ENCODE results near the gene SYT12. TPM values are rescaled to one million over a fixed set of nuclear protein-coding genes. Genes with fewer than 3 reads are reported as not detected.

Gene SYT12
- total RNA-seq, 6 experiments from 2014 or later, result 1.8 to 35.3 (median 14.2) TPM

DNA sequence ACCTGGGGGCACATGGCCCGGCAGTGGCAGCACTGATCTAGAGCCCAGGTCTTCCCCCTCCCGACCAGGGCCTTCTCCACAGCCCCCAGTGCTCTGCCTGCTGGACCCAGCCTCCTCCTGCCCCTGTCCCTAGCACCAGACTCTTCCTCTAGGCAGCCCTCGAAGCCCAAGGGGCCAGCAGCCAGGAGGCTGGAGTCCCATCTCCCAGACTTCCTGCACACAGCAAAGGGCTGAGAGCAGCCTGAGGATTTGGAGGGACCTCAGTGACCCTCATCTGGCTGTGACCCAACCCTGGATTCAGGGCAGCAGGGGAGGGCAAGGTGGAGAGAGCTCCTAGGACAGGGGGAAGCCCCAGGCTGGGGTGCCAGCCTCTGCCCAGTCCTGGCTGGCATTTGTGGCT is 36.7 kb downstream of the SYT12 start:
- peaks cover 0 to 44% (median 20%) of the 10 kb centered on the region in 4 donors for H3K4me1 ChIP-seq
- TF ChIP-seq, protein P1, sequence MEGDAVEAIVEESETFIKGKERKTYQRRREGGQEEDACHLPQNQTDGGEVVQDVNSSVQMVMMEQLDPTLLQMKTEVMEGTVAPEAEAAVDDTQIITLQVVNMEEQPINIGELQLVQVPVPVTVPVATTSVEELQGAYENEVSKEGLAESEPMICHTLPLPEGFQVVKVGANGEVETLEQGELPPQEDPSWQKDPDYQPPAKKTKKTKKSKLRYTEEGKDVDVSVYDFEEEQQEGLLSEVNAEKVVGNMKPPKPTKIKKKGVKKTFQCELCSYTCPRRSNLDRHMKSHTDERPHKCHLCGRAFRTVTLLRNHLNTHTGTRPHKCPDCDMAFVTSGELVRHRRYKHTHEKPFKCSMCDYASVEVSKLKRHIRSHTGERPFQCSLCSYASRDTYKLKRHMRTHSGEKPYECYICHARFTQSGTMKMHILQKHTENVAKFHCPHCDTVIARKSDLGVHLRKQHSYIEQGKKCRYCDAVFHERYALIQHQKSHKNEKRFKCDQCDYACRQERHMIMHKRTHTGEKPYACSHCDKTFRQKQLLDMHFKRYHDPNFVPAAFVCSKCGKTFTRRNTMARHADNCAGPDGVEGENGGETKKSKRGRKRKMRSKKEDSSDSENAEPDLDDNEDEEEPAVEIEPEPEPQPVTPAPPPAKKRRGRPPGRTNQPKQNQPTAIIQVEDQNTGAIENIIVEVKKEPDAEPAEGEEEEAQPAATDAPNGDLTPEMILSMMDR (IDR thresholded peaks at IDR 0.05), result no peak
- no peak for TF ChIP-seq POLR2A (IDR thresholded peaks at IDR 0.05)
- ATAC-seq (peak in 3 of 4 donors; percentile 0 to 7 (median 4)), DNase-seq (no peak)
- H3K27ac ChIP-seq, result peak overlapping the region; percentile 32 to 43 (median 37)
- no peaks in the 10 kb centered on the region for H3K9me3 ChIP-seq
- WGBS (ENCODE audit: insufficient coverage, low coverage, low lambda C conversion rate, missing lambda C conversion rate), result no CpG with 5 or more reads among the region's 3 CpGs
- H3K36me3 ChIP-seq, result no peaks in the 10 kb centered on the region
- intact Hi-C loops (cut with DNase I), result no loop called here
- no peak overlapping the region for H3K4me3 ChIP-seq
- H3K27me3 ChIP-seq, result no peaks in the 10 kb centered on the region

DNA sequence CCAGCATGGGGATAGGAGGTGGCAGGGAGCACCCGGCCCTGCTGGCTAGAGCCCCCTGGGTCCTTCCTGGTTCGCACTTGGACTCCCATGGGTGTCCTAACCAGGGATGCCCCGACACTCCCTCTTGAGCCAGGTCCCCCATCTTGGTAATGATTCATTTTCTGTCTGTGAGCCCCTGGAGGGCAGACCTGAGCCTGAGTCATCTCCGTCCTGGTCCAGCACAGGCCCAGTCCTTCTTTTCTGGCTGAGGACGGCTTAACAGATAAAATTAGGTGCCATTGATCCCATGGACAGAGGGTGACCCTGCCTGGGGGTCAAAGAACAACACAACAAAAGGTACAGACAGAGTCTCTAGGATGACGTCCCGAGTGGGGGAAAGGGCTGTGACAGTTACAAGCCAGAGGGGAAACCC is 37.2 kb downstream of the SYT12 start:
- ATAC-seq, result peak; percentile 61 to 72 (median 63)
- WGBS (ENCODE audit: insufficient coverage, low coverage, low lambda C conversion rate, missing lambda C conversion rate), result 31% methylated on average over 2 of the region's 7 CpGs
- Histone ChIP-seq H3K9me3 (no peaks in the 10 kb centered on the region), H3K4me1 (peaks cover 0 to 43% (median 18%) of the 10 kb centered on the region in 4 donors), H3K4me3 (no peak overlapping the region), H3K36me3 (no peaks in the 10 kb centered on the region), H3K27ac (peak overlapping the region; percentile 37 to 48 (median 43)), H3K27me3 (no peaks in the 10 kb centered on the region)
- no peak for TF ChIP-seq POLR2A (IDR thresholded peaks at IDR 0.05)
- TF ChIP-seq, protein P1 (IDR thresholded peaks at IDR 0.05), result peak in 1 of 4 donors; percentile 18
- peak in 2 of 3 donors; percentile 60 to 66 for DNase-seq
- intact Hi-C loops (cut with DNase I), result no loop called here

GRCh38 chr11:67062526-67063373 is 39.8 kb downstream of the SYT12 start:
- no peak for ATAC-seq
- intact Hi-C loops (cut with DNase I), result no loop called here
- Histone ChIP-seq H3K27ac (no peak overlapping the region), H3K27me3 (no peaks in the 10 kb centered on the region), H3K9me3 (no peaks in the 10 kb centered on the region), H3K36me3 (no peaks in the 10 kb centered on the region), H3K4me3 (no peak overlapping the region), H3K4me1 (peaks cover 0 to 30% (median 9%) of the 10 kb centered on the region in 4 donors)
- TF ChIP-seq POLR2A (IDR thresholded peaks at IDR 0.05), result no peak
- TF ChIP-seq, protein P1 (IDR thresholded peaks at IDR 0.05), result no peak
- no peak for DNase-seq
- WGBS (ENCODE audit: insufficient coverage, low coverage, low lambda C conversion rate, missing lambda C conversion rate), result 87% methylated on average over 8 of the region's 13 CpGs

GRCh38 chr11:67066333-67066709 is 43.4 kb downstream of the SYT12 start:
- DNase-seq (no peak), ATAC-seq (no peak)
- WGBS (ENCODE audit: insufficient coverage, low coverage, low lambda C conversion rate, missing lambda C conversion rate), result 92% methylated on average over 2 of the region's 3 CpGs
- peaks cover 0 to 4% (median 1%) of the 10 kb centered on the region in 4 donors for H3K4me1 ChIP-seq
- TF ChIP-seq, protein P1 (IDR thresholded peaks at IDR 0.05), result no peak
- TF ChIP-seq POLR2A (IDR thresholded peaks at IDR 0.05), result no peak
- no peak overlapping the region for H3K27ac ChIP-seq
- H3K27me3 ChIP-seq, result no peaks in the 10 kb centered on the region
- no peaks in the 10 kb centered on the region for H3K9me3 ChIP-seq
- H3K36me3 ChIP-seq, result no peaks in the 10 kb centered on the region
- no peak overlapping the region for H3K4me3 ChIP-seq
- intact Hi-C loops (cut with DNase I), result no loop called here
